Bronchial epithelial cell (primary cell): ENCODE measurements around the gene APCDD1. TPM values are rescaled to one million over a fixed set of nuclear protein-coding genes. Genes with fewer than 3 reads are reported as not detected.
"Not testable (repeated sequence)": the region's sequence is repeated elsewhere in the genome, so short reads cannot be mapped to it uniquely, and the experiment has no call there.

Experiments used
- DNase-seq: peaks from one replicate; pipeline ENCODE4 v3.0.0-alpha.2; 2010; ENCODE audit warnings: low read depth
- FAIRE-seq: peaks from 2 replicates; lab custom pipeline; 2011; peaks lifted over from hg19 to GRCh38; lab: Jason Lieb, UNC
- H3K27me3 ChIP-seq: 2 replicates; pipeline ENCODE4 v1.5.1; 2011; ENCODE audit warnings: low read length; ENCODE audit not compliant: control insufficient read depth, insufficient read depth
- H3K36me3 ChIP-seq: 2 replicates; pipeline ENCODE4 v1.5.1; 2011; ENCODE audit warnings: low read length; ENCODE audit not compliant: control insufficient read depth, insufficient read depth
- H3K4me3 ChIP-seq: 2 replicates; pipeline ENCODE4 v1.5.1; 2011; ENCODE audit warnings: mild to moderate bottlenecking, low read depth, low read length, control low read depth
- total RNA-seq: library from RNA; depleted of rRNA; stranded (reverse); fragments of >200 nt; gene quantifications from 2 replicates; pipeline ENCODE4 v1.2.1, GENCODE V29; 2014
- TF ChIP-seq, protein P1 (sequence below): IDR thresholded peaks from 2 replicates; pipeline ENCODE4 v1.5.1; 2011; ENCODE audit warnings: mild to moderate bottlenecking, moderate library complexity, low read length, control low read depth, inconsistent platforms; ENCODE audit not compliant: insufficient read depth, severe bottlenecking

APCDD1 gene
- total RNA-seq, 1 donor from 2014 or later, result under 0.01 TPM

DNA sequence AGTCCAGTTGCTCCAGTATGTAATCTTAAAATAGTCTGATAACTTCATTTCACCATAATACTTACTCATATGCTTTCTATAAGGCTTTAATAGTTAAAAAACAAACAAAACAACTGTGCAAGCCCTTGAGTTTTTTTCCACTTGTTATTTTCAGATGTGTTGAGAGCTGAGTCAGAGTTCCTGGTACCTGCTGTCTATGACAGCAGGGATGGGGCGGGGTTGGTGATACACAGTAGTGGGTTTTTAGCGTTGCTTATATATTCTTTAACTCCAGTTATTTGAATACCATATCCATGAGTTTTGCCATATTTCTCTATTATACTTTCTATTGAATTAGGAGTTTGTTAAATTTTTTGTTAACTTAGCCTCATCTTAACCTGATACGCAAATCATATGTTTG, 76.4 kb downstream of the APCDD1 start:
- H3K36me3 ChIP-seq, result no peaks in the 10 kb centered on the region
- H3K4me3 ChIP-seq, result no peak overlapping the region
- DNase-seq, result peak; percentile 87
- TF ChIP-seq, protein P1, sequence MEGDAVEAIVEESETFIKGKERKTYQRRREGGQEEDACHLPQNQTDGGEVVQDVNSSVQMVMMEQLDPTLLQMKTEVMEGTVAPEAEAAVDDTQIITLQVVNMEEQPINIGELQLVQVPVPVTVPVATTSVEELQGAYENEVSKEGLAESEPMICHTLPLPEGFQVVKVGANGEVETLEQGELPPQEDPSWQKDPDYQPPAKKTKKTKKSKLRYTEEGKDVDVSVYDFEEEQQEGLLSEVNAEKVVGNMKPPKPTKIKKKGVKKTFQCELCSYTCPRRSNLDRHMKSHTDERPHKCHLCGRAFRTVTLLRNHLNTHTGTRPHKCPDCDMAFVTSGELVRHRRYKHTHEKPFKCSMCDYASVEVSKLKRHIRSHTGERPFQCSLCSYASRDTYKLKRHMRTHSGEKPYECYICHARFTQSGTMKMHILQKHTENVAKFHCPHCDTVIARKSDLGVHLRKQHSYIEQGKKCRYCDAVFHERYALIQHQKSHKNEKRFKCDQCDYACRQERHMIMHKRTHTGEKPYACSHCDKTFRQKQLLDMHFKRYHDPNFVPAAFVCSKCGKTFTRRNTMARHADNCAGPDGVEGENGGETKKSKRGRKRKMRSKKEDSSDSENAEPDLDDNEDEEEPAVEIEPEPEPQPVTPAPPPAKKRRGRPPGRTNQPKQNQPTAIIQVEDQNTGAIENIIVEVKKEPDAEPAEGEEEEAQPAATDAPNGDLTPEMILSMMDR, result no peak
- H3K27me3 ChIP-seq, result no peaks in the 10 kb centered on the region
- FAIRE-seq, result no peak

DNA sequence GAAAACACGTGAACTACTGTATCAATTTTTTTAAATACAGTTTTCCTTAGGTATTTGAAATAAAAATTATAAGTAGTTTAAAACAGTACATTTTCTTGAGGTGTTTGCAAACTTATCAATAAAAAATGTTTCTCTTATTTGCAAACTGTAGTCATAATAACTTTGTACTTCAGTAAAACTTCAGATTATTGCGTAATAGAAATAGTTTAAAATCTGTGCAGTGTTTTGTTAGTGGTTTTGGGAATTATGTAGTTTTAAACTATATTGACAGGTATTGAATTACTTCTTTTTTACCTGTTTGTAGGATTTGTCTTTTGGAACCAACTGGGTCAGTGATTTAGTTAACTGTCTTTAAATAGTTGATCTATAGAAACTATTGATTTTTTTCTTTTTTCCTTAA, 78.7 kb downstream of the APCDD1 start:
- no peak overlapping the region for H3K4me3 ChIP-seq
- no peak for DNase-seq
- FAIRE-seq, result no peak
- no peaks in the 10 kb centered on the region for H3K27me3 ChIP-seq
- TF ChIP-seq, protein P1, result no peak
- no peaks in the 10 kb centered on the region for H3K36me3 ChIP-seq

DNA sequence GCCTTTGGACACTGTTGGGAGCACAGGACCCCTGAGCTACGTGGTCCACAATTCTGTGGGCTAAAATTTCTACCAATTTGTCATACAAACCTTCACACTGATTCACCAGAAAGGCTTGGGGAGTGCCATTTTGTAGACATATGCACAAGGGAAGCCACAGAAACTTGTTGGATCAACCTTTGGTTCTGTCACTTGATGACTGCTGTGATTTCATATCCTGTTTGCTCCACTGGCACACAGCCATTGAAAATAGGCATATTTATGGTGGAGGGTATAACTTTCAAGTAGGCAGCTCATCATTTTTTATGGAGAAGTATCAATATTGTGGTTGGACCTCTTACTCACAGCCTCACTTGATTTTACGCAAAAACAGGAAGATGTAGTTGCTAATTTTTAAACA, 81.8 kb downstream of the APCDD1 start:
- Histone ChIP-seq H3K36me3 (peaks cover 2% of the 10 kb centered on the region), H3K27me3 (no peaks in the 10 kb centered on the region), H3K4me3 (no peak overlapping the region)
- peak; percentile 74 for DNase-seq
- TF ChIP-seq, protein P1, result no peak
- no peak for FAIRE-seq

DNA sequence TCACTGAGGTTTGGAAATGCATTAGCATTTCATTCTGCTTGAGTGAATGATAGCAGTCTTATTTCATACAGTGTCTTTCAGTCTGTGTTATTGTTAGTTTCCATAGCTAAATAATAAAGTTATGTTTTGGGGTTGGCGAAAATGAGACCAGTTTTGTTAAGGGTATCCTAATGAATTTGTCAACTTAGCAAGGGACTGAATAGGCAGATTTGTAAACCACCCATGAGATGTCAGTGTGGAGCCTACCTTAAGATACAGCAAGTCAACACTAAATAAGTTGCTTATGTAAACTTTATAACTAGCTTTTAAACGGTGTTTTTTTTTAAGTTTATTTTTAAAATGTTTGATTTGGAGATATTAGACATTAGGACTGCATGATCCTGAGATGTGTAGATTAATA, 83.3 kb downstream of the APCDD1 start:
- DNase-seq (no peak), FAIRE-seq (no peak)
- H3K27me3 ChIP-seq, result no peaks in the 10 kb centered on the region
- H3K36me3 ChIP-seq, result peaks cover 3% of the 10 kb centered on the region
- TF ChIP-seq, protein P1, result no peak
- no peak overlapping the region for H3K4me3 ChIP-seq

DNA sequence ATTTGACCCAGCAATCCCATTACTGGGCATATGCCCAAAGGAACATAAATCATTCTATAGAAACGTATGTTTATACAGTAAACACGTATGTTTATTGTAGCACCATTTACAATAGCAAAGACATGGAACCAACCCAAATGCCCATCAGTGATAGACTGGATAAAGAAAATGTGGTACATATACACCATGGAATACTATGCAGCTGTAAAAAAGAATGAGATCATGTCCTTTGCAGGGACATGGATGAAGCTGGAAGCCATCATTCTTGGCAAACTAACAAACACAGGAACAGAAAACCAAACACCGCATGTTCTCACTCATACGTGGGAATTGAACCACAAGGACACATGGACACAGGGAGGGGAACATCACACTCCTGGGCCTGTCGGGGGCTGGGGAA, 84.7 kb downstream of the APCDD1 start:
- H3K4me3 ChIP-seq, DNase-seq, H3K36me3 ChIP-seq, FAIRE-seq, H3K27me3 ChIP-seq: not testable (repeated sequence)

Other genes with a start within 250 kb of the APCDD1 start
- gene NAPG, start 71.4 kb downstream of the APCDD1 start, total RNA-seq, result 52.2 and 54.5 TPM in 2 replicates